Astrocyte of the cerebellum (primary cell): ENCODE results near the gene PTPRT.

Source experiments
- DNase-seq: peaks from one replicate; pipeline ENCODE4 v3.0.0-alpha.2; 2011; ENCODE audit warnings: low read depth
- H3K4me3 ChIP-seq: 2 replicates; pipeline ENCODE4 v1.5.1; 2011; ENCODE audit warnings: mild to moderate bottlenecking, low read depth, low read length, moderate library complexity
- in situ Hi-C: cut with HindIII; loops from 2 replicates; pipeline ENCODE4 v1.10.0; 2017; ENCODE audit warnings: low sequenced_read_pairs
- TF ChIP-seq, protein P1 (sequence below): IDR thresholded peaks from 2 replicates; pipeline ENCODE4 v1.5.1; 2012; ENCODE audit warnings: low read length, low read depth, moderate library complexity, mild to moderate bottlenecking; ENCODE audit errors: missing control alignments

The PTPRT gene

DNA sequence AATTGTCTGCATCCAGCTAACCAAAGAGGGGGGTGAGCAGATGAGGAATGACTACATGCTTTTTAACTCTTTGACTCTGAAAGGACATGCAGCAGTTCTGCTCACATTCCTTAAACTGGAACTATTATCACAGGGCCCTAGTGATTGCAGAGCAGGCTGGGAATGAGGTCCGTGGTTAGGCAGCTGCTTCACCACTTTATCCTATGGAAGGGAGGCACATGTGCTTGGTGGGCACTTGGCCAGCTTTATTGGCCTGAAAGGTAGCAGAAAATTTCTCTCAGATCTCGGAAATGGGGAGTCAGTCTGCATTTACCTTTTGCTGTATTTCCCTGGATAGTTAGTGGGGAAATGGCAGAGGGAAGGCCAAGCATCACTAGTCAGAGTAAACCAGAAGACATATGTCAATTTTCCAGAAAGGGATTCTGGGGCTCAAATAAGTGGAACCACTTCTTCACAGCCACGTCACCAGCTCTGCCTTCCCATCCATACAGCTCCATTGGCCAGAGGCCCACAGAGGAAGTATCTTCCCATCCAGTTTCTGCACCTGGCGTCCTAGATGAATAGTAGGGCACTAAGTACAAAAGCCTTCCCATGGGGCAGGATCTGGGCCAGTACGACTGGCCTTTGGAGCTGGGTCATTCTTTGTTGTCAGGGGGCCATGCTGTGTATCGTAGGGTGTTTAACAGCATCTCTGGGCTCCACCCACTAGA, 444.8 kb downstream of the PTPRT start:
- no peak for DNase-seq
- TF ChIP-seq, protein P1, sequence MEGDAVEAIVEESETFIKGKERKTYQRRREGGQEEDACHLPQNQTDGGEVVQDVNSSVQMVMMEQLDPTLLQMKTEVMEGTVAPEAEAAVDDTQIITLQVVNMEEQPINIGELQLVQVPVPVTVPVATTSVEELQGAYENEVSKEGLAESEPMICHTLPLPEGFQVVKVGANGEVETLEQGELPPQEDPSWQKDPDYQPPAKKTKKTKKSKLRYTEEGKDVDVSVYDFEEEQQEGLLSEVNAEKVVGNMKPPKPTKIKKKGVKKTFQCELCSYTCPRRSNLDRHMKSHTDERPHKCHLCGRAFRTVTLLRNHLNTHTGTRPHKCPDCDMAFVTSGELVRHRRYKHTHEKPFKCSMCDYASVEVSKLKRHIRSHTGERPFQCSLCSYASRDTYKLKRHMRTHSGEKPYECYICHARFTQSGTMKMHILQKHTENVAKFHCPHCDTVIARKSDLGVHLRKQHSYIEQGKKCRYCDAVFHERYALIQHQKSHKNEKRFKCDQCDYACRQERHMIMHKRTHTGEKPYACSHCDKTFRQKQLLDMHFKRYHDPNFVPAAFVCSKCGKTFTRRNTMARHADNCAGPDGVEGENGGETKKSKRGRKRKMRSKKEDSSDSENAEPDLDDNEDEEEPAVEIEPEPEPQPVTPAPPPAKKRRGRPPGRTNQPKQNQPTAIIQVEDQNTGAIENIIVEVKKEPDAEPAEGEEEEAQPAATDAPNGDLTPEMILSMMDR: no peak
- H3K4me3 ChIP-seq: no peak overlapping the region
- in situ Hi-C loops: no loop called here

DNA sequence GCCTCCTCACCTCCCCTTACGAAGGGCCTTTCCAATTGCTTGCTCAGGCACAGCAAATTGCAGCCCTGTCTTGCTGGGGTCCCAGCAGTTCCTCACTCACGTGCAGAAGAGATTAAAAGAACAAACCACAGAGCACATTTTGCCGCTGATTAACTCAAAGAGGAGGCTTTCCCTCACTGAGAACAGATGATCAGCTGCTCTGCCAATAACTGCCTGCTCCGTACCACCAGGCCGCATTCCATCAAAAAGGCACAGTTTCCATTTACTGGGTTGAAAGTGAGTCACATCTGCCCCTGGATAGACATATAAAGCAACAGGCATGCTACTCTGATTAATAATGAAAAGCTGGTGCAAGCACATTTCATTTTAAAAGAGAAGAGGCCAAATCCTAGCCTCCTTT, 446.8 kb downstream of the PTPRT start:
- TF ChIP-seq, protein P1: no peak

DNA sequence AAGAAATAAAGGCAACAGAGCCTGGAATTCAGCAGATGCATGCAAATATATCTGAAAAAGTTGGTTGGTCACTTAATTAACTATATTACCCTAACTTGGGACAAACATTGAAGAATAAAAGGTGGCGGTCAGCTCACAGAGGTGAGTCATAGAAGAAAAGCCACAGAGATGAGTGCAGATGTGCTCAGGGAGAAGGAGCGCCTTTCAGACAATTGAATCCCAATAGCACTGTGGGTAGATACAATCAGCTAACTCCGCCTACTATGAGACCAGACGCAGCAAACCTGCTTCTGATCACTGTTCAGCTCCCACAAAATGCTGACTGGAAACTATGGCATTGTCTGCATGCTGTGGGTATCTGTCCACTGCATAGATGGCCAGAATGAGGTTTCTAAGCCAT, 447.8 kb downstream of the PTPRT start:
- H3K4me3 ChIP-seq: no peak overlapping the region
- in situ Hi-C loops: no loop called here
- no peak for DNase-seq
- TF ChIP-seq, protein P1: no peak

More for the DNA sequence above, 446.8 kb downstream of the PTPRT start:
- H3K4me3 ChIP-seq: no peak overlapping the region
- in situ Hi-C loops: no loop called here
- DNase-seq: no peak

DNA sequence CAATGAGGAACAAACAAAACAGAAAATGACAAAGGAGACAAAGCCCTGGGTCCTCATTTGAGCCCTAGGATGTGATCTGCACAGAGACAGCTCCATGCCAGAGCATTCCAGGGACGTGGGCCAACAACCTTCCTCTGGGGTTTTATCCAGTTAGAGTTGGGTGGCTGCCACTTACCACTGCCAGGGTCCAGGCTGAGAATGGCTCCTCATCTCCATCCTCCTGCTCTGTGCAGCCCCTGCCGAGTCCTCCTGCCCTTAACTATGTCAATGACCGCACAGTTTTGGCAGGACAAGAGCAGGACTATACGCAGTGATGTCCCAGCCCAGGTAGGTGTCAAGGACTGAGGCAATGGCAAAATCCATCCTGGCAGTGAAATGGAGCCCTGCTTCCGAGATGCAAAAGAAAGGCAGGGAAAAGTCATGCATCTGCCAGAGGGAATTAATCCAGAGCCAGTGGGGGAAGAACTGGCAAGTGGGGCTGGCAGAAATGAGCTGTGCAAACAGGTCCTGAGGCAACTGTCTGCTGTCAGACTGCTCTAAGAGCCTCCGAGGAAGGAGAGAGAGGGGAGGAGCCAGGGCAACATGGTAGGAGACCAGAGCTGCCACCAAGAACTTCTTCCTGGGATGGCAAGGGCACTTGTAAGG, 449.4 kb downstream of the PTPRT start:
- no peak overlapping the region for H3K4me3 ChIP-seq
- no peak for DNase-seq
- TF ChIP-seq, protein P1: no peak
- in situ Hi-C loops: no loop called here

DNA sequence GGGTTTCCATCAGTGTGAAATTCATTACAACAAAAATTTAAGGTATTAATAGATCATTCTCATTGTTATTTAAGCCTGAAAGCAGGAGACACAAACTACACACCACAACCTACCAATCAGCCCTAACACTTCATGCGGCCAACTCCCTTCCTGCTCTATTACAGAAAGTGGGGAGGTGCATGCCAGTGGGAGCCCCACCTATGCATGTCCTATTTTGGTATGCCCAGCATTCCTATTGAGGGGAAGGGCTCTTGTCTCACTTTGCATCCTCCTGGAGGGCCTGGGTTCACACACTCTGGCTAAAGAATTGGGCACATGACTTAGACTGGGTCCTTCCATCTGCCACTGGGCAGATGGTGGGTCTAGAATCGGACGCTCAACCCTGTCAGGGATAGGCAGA, 450.0 kb downstream of the PTPRT start:
- in situ Hi-C loops: no loop called here
- no peak overlapping the region for H3K4me3 ChIP-seq
- TF ChIP-seq, protein P1: no peak
- no peak for DNase-seq

DNA sequence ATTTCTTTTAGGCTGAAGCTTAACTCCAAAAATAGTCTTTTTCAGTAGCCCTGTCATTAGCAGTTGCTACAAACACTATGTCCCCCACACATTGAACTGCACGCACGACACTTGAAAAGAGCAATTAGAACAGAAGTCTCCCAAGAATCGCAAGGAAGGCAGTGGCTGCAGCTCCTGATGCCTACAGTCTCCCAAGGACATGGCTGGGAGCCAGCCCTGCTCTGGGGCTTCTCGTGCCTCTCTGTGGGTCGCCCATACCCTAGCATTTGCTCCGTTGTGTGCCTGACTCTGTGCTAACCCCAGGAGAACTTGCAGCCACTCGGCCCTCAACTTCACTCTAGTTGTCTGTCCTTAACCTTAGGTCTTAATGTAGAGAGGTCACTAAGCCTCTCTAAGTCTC, 454.2 kb downstream of the PTPRT start:
- DNase-seq: no peak
- in situ Hi-C loops: no loop called here

More for the DNA sequence above, 454.2 kb downstream of the PTPRT start:
- TF ChIP-seq, protein P1: no peak
- H3K4me3 ChIP-seq: no peak overlapping the region
